OCI-LY1 (cell line): ENCODE measurements around the gene ATXN7L1.

Experiments
- CTCF ChIP-seq: fragments of 200-600 bp; sonication (generic), shearing (Covaris generic); IDR thresholded peaks from 2 replicates; pipeline ENCODE4 v1.5.1; 2017; ENCODE audit warnings: mild to moderate bottlenecking, antibody characterized with exemption, low read length, moderate library complexity, mixed read lengths
- EZH2 ChIP-seq: fragments of 200-600 bp; sonication (generic), shearing (Covaris generic); IDR thresholded peaks from 2 replicates; pipeline ENCODE4 v1.8.0; 2017; ENCODE audit warnings: borderline replicate concordance, mixed run types, mild to moderate bottlenecking, antibody characterized with exemption, low read length, moderate library complexity, mixed read lengths

GRCh38 chr7:105655067-105655466 is 221.3 kb downstream of the ATXN7L1 start:
- TF ChIP-seq CTCF (no peak), EZH2 (no peak)
